ENCODE results near the gene PPP4R3B.

DNA sequence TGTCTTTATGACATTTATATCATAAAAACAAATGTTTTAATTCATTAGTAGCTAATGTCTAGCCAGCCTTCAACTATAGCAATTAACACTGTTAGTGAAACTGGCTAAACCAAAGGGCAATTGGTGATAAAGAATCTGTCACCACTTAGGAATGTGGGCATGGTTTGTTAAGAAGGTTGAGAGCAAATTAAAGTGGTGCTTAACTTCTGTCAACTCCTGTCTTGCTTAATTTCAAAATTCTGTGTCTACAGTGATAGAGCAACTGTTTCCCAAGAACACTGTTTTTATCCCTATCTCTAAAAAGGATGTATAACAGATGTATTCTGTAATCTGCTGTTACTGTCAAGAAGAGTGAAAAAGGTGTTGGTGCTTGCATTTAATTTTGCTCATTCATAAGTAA, 61.4 kb downstream of the PPP4R3B start:
- TF ChIP-seq POLR2A (IDR thresholded peaks at IDR 0.05; ENCODE audit: low read depth, low read length) = no peak
- no peak for TF ChIP-seq POLR2AphosphoS5 (IDR thresholded peaks at IDR 0.05; ENCODE audit: low read depth, low read length)

Measured in GM12892 (cell line).